ENCODE results near the gene ANKS1B.
"Not testable (repeated sequence)": the region's sequence is repeated elsewhere in the genome, so short reads cannot be mapped to it uniquely, and the experiment has no call there.

Gene ANKS1B

GRCh38 chr12:99644629-99645028 is 340.1 kb downstream of the ANKS1B start:
- no peak for DNase-seq (ENCODE audit: low read depth)
- no peak overlapping the region for H3K4me3 ChIP-seq (ENCODE audit: control insufficient read depth, low read depth, low read length)
- no peak for TF ChIP-seq CTCF (IDR thresholded peaks at IDR 0.05; ENCODE audit: control insufficient read depth, insufficient read depth, low read depth, low read length, missing control alignments)

- no peak for TF ChIP-seq CTCF (IDR thresholded peaks at IDR 0.05; ENCODE audit: control insufficient read depth, insufficient read depth, low read depth, low read length, missing control alignments)
- no peak for DNase-seq (ENCODE audit: low read depth)
- H3K4me3 ChIP-seq (ENCODE audit: control insufficient read depth, low read depth, low read length): no peak overlapping the region
Measured at GRCh38 chr12:99627459-99627858, 357.3 kb downstream of the ANKS1B start.

GRCh38 chr12:99624591-99624990 is 360.1 kb downstream of the ANKS1B start:
- DNase-seq (ENCODE audit: low read depth); H3K4me3 ChIP-seq (ENCODE audit: control insufficient read depth, low read depth, low read length): not testable (repeated sequence)

GRCh38 chr12:99620159-99620479 is 364.6 kb downstream of the ANKS1B start:
- no peak overlapping the region for H3K4me3 ChIP-seq (ENCODE audit: control insufficient read depth, low read depth, low read length)
- TF ChIP-seq CTCF (IDR thresholded peaks at IDR 0.05; ENCODE audit: control insufficient read depth, insufficient read depth, low read depth, low read length, missing control alignments): no peak
- DNase-seq (ENCODE audit: low read depth): no peak

- DNase-seq (ENCODE audit: low read depth): peak; percentile 25
- peak; percentile 87 for TF ChIP-seq CTCF (IDR thresholded peaks at IDR 0.05; ENCODE audit: control insufficient read depth, insufficient read depth, low read depth, low read length, missing control alignments)
- no peak overlapping the region for H3K4me3 ChIP-seq (ENCODE audit: control insufficient read depth, low read depth, low read length)
Measured at GRCh38 chr12:99619389-99620158, 365.2 kb downstream of the ANKS1B start.

- no peak for DNase-seq (ENCODE audit: low read depth)
- TF ChIP-seq CTCF (IDR thresholded peaks at IDR 0.05; ENCODE audit: control insufficient read depth, insufficient read depth, low read depth, low read length, missing control alignments): no peak
- H3K4me3 ChIP-seq (ENCODE audit: control insufficient read depth, low read depth, low read length): no peak overlapping the region
Measured at GRCh38 chr12:99618657-99619056, 366.1 kb downstream of the ANKS1B start.

- no peak for TF ChIP-seq CTCF (IDR thresholded peaks at IDR 0.05; ENCODE audit: control insufficient read depth, insufficient read depth, low read depth, low read length, missing control alignments)
- no peak for DNase-seq (ENCODE audit: low read depth)
- no peak overlapping the region for H3K4me3 ChIP-seq (ENCODE audit: control insufficient read depth, low read depth, low read length)
Measured at GRCh38 chr12:99611599-99611998, 373.1 kb downstream of the ANKS1B start.

Measured in AG09309 (cell line).